Activated naive CD4-positive, alpha-beta T cell treated with anti-CD3 and anti-CD28 coated beads, Interleukin-2, amount 10 ng/mL, durations not matched to agents 7 days and 5 days (primary cell): ENCODE data around the gene FGF12.
A peak's percentile ranks its signal among the peaks of the same experiment; 100 is the strongest.

Source experiments
- CTCF ChIA-PET: fragments of 350-600 bp; sonication (Branson Sonifier 250); formaldehyde crosslinking; loops from one replicate; lab custom pipeline; 2021; ENCODE audit warnings: antibody characterized with exemption; lab: Charles Lee
- DNase-seq: peaks from one replicate; pipeline ENCODE4 v3.0.0-alpha.2; 2020
- H3K27ac Mint-ChIP-seq: one replicate; pipeline ENCODE4 v1.8.0; 2021; ENCODE audit warnings: mild to moderate bottlenecking, moderate library complexity, mixed read lengths
- H3K27me3 Mint-ChIP-seq: one replicate; pipeline ENCODE4 v1.8.0; 2021; ENCODE audit warnings: mild to moderate bottlenecking, mixed read lengths
- H3K36me3 Mint-ChIP-seq: one replicate; pipeline ENCODE4 v1.8.0; 2021; ENCODE audit warnings: mixed read lengths
- H3K4me1 Mint-ChIP-seq: one replicate; pipeline ENCODE4 v1.8.0; 2021; ENCODE audit warnings: mixed read lengths
- H3K4me3 Mint-ChIP-seq: one replicate; pipeline ENCODE4 v1.8.0; 2021; ENCODE audit warnings: mild to moderate bottlenecking, moderate library complexity, mixed read lengths
- H3K9me3 Mint-ChIP-seq: one replicate; pipeline ENCODE4 v1.8.0; 2021; ENCODE audit warnings: mixed read lengths

FGF12 gene

DNA sequence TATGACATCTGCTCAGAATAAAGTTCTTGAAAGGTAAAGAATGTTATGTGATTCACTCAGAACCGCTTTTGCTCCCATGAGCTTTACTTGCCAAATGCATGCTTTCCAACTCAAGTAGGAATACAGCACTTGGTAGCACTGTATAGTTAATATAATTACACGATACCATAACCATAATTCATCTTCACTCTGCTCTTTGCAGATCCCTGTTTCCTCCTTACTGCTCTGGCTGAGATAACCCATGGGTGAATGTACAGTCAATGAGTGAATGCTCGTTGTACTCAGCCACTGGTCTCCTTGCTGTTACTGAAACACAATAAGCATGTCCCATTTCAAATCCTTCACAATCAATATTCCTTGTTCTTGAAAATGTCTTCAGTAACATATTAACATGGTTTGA lies 550.0 kb downstream of the FGF12 start:
- H3K4me1 Mint-ChIP-seq = no peaks in the 10 kb centered on the region
- H3K9me3 Mint-ChIP-seq = no peaks in the 10 kb centered on the region
- H3K4me3 Mint-ChIP-seq = no peak overlapping the region
- no peak overlapping the region for H3K27ac Mint-ChIP-seq
- CTCF ChIA-PET = no interaction called here
- H3K27me3 Mint-ChIP-seq = no peaks in the 10 kb centered on the region
- no peak for DNase-seq
- no peaks in the 10 kb centered on the region for H3K36me3 Mint-ChIP-seq

DNA sequence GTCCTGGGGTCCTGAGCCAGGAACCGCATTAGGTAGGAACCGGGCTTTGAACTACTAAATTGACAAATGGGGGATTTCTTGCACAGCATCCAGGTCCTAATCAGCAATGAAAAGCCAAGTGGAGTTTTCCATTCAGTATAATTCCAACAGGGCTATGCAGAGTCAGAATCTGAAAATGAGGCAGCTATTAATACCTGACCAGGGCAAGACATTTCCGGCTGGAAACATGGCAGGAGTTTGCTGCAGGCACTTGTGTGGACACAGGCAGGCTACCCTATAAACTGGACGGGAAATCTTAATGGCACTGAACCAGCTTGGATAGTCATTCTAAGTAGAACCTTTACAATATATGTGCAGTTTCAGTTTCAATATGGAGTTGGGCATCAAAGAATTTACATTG lies 553.1 kb downstream of the FGF12 start:
- H3K9me3 Mint-ChIP-seq = no peaks in the 10 kb centered on the region
- no peaks in the 10 kb centered on the region for H3K4me1 Mint-ChIP-seq
- no peak overlapping the region for H3K4me3 Mint-ChIP-seq
- H3K27ac Mint-ChIP-seq = no peak overlapping the region
- CTCF ChIA-PET = no interaction called here
- no peaks in the 10 kb centered on the region for H3K36me3 Mint-ChIP-seq
- H3K27me3 Mint-ChIP-seq = no peaks in the 10 kb centered on the region
- DNase-seq = no peak

DNA sequence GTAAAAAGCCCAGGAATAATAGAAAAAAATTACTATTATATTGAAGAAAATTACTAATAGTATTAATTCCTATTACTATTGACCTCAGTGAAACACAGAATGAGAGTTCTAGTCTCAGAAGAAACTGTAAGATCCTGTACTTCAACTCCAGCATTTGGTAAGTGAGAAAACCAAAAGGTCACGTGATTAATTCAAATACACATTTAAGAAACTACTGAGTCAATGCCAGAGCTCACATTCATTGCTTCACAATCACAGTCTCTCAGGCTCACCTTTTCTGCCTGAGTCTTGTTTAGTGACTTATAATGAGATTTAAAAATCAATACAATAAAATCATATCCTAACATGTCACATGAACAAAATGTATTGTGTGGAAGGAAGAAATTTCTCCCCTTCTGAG lies 556.1 kb downstream of the FGF12 start:
- Mint-ChIP-seq H3K36me3 (no peaks in the 10 kb centered on the region), H3K27me3 (no peaks in the 10 kb centered on the region), H3K4me3 (no peak overlapping the region), H3K9me3 (no peaks in the 10 kb centered on the region), H3K4me1 (no peaks in the 10 kb centered on the region), H3K27ac (no peak overlapping the region)
- DNase-seq = no peak
- CTCF ChIA-PET = no interaction called here

DNA sequence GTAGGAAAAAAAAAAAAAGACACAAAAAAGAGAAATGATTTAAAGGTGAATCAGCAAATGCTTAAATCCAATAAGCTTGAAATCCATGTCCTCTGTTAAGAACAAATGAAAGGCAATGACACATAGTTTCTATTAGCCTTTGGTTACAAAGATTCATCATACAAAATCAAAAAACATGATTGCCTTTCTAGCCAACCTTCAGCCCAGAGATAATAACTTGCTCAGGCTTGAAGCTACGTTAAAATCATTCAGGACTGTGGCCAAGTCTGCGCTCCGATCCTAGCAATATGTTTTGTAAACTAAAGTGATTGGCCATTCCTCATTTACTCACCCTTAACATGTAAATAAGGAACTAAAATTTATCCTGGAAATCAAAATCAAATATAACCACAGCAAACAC lies 556.7 kb downstream of the FGF12 start:
- DNase-seq = no peak
- Mint-ChIP-seq H3K4me3 (no peak overlapping the region), H3K27ac (no peak overlapping the region), H3K27me3 (no peaks in the 10 kb centered on the region), H3K36me3 (no peaks in the 10 kb centered on the region), H3K9me3 (no peaks in the 10 kb centered on the region), H3K4me1 (no peaks in the 10 kb centered on the region)
- CTCF ChIA-PET = no interaction called here

DNA sequence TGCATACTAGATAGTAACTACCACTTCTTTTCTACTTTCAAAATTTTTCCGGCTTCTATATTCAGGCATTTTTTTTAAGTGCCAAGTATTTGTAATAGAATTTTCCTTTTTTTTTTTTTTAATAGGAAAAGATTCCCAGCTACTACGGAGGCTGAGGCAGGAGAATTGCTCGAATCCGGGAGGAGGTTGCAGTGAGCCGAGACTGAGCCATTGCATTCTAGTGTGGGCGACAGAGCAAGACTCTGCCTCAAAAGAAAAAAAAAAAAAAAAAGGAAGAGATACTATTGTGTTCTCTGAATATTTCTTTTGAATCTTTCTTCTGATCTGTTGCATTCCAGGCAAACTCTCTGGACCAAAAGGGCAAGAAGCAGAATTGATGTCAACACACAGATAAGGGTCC lies 557.3 kb downstream of the FGF12 start:
- H3K36me3 Mint-ChIP-seq = no peaks in the 10 kb centered on the region
- no peaks in the 10 kb centered on the region for H3K27me3 Mint-ChIP-seq
- no peak overlapping the region for H3K27ac Mint-ChIP-seq
- no peaks in the 10 kb centered on the region for H3K4me1 Mint-ChIP-seq
- CTCF ChIA-PET = no interaction called here
- no peak overlapping the region for H3K4me3 Mint-ChIP-seq
- H3K9me3 Mint-ChIP-seq = no peaks in the 10 kb centered on the region
- no peak for DNase-seq

DNA sequence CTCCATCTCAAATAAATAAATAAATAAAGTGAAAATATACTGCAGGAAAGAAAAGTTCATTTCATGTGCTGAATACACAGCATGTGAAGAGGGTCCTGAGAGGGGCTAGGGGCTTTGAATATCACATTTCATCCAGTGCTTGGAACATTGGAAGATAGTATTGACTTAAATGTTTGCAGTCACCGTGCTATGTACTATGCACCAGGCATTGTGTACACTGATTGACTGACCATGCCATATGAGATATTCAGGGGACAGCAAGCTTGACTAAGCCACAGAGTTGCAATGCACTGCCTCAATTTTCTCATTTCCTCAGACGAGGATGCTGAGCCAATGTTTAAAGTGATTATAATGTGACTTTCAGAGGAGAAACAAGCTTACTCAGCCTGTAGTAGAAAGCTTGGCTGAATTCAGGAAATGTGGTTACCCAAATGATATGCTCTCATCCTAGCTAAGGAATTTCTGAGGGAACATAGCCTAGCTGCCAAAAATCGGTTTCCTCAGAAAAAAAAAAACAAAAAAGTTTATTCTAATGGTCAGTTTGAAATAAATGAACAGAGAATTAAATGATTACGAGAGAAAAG lies 557.9 kb downstream of the FGF12 start:
- no peak overlapping the region for H3K4me3 Mint-ChIP-seq
- no peaks in the 10 kb centered on the region for H3K9me3 Mint-ChIP-seq
- CTCF ChIA-PET = no interaction called here
- no peak for DNase-seq
- no peaks in the 10 kb centered on the region for H3K4me1 Mint-ChIP-seq
- no peak overlapping the region for H3K27ac Mint-ChIP-seq
- H3K27me3 Mint-ChIP-seq = no peaks in the 10 kb centered on the region
- no peaks in the 10 kb centered on the region for H3K36me3 Mint-ChIP-seq

DNA sequence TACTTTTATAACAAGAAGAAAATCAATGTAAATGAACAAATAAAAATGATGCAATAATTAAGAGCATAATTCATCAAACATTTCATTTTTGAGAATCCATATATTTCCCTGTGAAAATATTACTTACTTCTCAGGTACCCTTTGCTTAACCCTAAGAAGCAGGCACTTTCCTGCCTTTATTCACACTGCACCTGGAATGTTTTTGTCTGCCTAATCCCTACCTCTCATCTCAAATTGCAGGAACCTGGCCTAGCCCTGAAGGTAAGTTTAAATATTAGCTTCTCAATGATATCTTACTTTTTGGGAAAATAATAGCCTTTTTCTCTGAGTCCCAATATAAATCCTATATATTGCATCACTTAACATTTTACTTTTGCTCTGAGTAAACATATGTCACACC lies 559.1 kb downstream of the FGF12 start:
- no peak overlapping the region for H3K4me3 Mint-ChIP-seq
- H3K27ac Mint-ChIP-seq = no peak overlapping the region
- no peaks in the 10 kb centered on the region for H3K4me1 Mint-ChIP-seq
- no peaks in the 10 kb centered on the region for H3K36me3 Mint-ChIP-seq
- no peak for DNase-seq
- CTCF ChIA-PET = no interaction called here
- H3K9me3 Mint-ChIP-seq = no peaks in the 10 kb centered on the region
- H3K27me3 Mint-ChIP-seq = no peaks in the 10 kb centered on the region

DNA sequence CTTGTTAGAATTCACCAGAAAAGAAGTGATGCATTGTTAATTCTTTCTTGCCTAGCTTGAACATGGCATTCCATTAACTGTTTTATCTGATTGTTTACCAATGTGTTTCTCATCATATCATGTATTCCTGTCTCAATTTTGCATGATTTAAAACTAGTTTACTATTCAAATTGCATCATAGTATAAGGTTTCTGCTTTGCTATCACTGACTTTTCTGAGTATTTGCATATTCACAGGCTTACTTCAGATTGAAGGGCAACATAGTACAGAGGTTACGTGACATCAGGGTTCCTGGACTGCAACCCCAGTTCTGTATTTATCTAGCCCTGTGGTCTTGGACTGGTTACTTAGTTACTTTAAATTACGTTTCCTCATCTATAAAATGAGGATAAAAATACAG lies 561.8 kb downstream of the FGF12 start:
- DNase-seq = no peak
- Mint-ChIP-seq H3K4me1 (no peaks in the 10 kb centered on the region), H3K9me3 (no peaks in the 10 kb centered on the region), H3K36me3 (no peaks in the 10 kb centered on the region), H3K27me3 (no peaks in the 10 kb centered on the region), H3K4me3 (no peak overlapping the region), H3K27ac (no peak overlapping the region)
- CTCF ChIA-PET = no interaction called here

DNA sequence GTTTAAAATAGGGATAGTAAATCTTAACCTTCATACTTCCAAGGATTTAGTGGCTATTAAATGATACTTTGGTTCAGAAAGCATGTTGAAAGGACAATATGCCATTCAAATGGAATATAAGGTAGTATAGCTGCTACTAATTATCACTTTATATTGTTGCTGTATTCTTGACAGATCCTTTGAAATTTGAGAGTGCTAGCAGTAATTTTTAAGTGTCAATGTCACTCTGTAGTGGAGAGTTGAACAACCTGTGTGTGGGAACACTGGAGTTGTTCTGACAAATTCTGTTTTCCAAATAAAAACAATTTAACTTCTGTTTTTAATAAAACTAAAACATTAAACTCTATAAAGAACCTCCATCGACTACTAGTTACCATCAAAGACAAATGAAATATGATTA lies 565.7 kb downstream of the FGF12 start:
- H3K4me1 Mint-ChIP-seq = no peaks in the 10 kb centered on the region
- CTCF ChIA-PET = no interaction called here
- DNase-seq = no peak
- no peaks in the 10 kb centered on the region for H3K36me3 Mint-ChIP-seq
- peaks cover 4% of the 10 kb centered on the region for H3K27me3 Mint-ChIP-seq
- no peak overlapping the region for H3K27ac Mint-ChIP-seq
- H3K4me3 Mint-ChIP-seq = no peak overlapping the region
- no peaks in the 10 kb centered on the region for H3K9me3 Mint-ChIP-seq

DNA sequence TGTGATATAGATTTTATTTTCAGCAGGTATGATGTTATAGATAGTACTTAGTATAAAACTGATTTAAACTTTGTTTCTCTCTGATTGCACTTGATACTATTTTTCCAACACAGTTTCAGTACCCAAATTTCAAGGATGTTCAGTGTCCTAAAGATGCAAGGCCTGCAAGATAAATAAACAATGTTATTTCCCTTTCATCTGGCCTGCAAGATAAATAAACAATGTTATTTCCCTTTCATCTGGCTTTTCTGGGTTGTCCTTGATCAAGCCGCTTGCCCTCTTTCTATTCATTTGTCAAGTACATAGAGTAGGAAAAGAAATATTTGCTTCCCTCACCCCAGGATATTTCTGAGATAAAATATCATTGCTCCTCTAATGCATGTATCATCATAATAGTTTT lies 571.0 kb downstream of the FGF12 start:
- no peak overlapping the region for H3K4me3 Mint-ChIP-seq
- no peaks in the 10 kb centered on the region for H3K9me3 Mint-ChIP-seq
- H3K4me1 Mint-ChIP-seq = no peaks in the 10 kb centered on the region
- DNase-seq = no peak
- H3K27me3 Mint-ChIP-seq = peaks cover 4% of the 10 kb centered on the region
- CTCF ChIA-PET = no interaction called here
- no peak overlapping the region for H3K27ac Mint-ChIP-seq
- no peaks in the 10 kb centered on the region for H3K36me3 Mint-ChIP-seq

DNA sequence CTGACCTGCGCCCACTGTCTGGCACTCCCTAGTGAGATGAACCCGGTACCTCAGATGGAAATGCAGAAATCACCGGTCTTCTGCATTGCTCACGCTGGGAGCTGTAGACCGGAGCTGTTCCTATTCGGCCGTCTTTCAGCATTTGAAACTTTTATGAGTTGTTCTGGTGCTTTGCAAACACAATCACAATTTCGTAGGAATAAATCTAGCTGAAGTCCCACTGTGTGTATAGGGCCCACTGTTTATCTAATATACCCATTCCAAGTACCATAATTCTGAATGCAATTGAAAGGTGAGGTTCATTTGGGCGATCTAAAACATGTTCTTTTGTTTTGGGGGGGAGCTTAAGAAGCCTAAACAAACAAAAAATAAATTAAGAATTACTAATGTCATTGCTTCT lies 572.1 kb downstream of the FGF12 start:
- Mint-ChIP-seq H3K27ac (no peak overlapping the region), H3K27me3 (peaks cover 4% of the 10 kb centered on the region)
- CTCF ChIA-PET = no interaction called here

DNA sequence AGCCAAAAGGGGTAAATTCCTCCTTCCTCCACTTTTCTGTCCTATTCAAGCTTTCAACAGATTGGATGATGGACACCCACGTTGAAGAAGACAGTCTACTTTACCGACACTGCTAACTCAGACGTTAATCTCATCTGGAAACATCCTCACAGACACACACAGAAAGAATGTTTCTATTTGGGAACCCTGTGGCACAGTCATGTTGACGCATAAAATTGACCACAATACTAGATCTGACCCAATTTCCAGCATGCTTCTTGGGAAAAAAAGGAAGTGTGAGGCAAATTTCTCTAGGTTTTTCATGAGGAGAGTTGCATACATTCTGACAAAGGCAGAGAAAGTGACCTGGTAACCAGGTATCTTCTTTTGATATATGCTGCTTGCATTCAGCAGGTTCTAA lies 594.1 kb downstream of the FGF12 start:
- H3K4me1 Mint-ChIP-seq = no peaks in the 10 kb centered on the region
- CTCF ChIA-PET = no interaction called here
- DNase-seq = no peak
- no peak overlapping the region for H3K4me3 Mint-ChIP-seq
- H3K27me3 Mint-ChIP-seq = no peaks in the 10 kb centered on the region
- H3K27ac Mint-ChIP-seq = no peak overlapping the region
- H3K9me3 Mint-ChIP-seq = no peaks in the 10 kb centered on the region
- H3K36me3 Mint-ChIP-seq = no peaks in the 10 kb centered on the region

More for the DNA sequence above, 572.1 kb downstream of the FGF12 start:
- no peak for DNase-seq
- Mint-ChIP-seq H3K4me1 (no peaks in the 10 kb centered on the region), H3K36me3 (no peaks in the 10 kb centered on the region), H3K9me3 (no peaks in the 10 kb centered on the region), H3K4me3 (no peak overlapping the region)

DNA sequence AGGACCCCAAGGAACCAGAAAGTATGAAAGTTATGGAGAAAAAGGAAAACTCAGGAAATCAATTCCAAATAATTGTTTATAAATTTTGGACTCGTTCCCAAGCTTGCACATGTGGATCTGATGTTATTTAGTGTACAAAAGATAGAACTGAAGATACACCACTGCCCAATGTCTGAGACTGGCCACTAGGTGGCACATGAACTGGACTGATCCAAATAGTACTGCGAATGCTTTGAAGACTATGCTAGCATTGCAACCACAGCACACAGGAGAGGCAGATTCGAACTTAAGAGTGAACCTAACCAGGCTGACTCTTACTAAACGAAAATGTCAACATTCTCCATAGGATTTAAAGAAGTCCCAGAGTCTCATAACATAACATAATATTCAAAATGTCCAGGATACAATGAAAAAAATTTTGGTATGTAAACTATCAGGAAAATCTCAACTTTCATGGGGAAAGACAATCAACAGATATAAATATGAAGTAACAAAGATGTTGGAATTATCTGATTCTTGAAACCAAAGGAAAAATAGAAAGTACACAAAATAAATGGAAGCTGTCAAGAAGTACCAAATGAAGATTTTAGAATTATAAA lies 596.7 kb downstream of the FGF12 start:
- no peak overlapping the region for H3K4me3 Mint-ChIP-seq
- no peaks in the 10 kb centered on the region for H3K4me1 Mint-ChIP-seq
- CTCF ChIA-PET = interaction anchor here (1.1 kb wide), 1 partner anchor 314 kb away, joined by 5 read pairs; no protein-coding TSS in a partner anchor
- H3K27ac Mint-ChIP-seq = no peak overlapping the region
- no peaks in the 10 kb centered on the region for H3K27me3 Mint-ChIP-seq
- DNase-seq = peak; percentile 26
- no peaks in the 10 kb centered on the region for H3K36me3 Mint-ChIP-seq
- no peaks in the 10 kb centered on the region for H3K9me3 Mint-ChIP-seq

DNA sequence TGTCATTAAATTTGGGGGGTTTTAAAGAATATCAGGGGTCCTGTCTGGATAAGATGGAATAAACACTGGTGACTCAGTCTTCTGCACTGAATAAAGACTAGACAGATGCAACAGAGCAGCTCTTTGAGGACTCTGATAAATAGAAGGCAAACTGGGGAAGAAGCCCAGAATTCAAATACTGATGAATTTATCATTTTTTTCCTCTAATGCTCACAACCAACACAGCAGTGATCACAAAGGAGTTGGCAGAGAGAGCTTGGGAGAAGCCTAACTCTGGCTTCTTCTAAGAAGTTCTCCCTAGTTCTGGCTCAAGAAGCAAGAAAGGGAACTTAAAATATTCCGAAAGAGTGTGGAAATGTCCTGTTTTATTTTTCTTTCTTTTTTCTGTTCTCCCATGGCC lies 597.8 kb downstream of the FGF12 start:
- Mint-ChIP-seq H3K36me3 (no peaks in the 10 kb centered on the region), H3K27ac (no peak overlapping the region), H3K9me3 (no peaks in the 10 kb centered on the region), H3K27me3 (no peaks in the 10 kb centered on the region), H3K4me1 (no peaks in the 10 kb centered on the region), H3K4me3 (no peak overlapping the region)
- CTCF ChIA-PET = no interaction called here
- no peak for DNase-seq

DNA sequence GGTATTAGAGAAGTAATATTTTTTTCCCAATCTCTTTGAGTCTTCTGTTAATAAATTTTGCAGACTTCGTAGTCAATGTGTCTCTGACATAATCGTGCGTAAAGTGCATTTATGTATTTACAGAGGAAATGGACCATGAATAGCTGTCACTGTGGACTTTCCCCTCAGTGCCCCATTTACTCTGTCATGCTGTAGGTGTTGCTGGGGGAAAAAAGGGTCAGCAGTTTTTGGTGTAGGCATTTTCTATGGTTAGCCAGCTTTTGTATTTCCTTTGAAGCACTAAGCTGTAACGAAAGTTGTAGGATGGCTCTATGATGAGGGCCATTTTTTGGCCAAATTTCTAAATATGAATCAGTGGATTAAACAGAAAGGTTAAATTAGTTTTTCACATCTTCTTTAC lies 598.4 kb downstream of the FGF12 start:
- DNase-seq = no peak
- Mint-ChIP-seq H3K4me3 (no peak overlapping the region), H3K36me3 (no peaks in the 10 kb centered on the region), H3K9me3 (no peaks in the 10 kb centered on the region), H3K27me3 (no peaks in the 10 kb centered on the region), H3K27ac (no peak overlapping the region), H3K4me1 (no peaks in the 10 kb centered on the region)
- CTCF ChIA-PET = no interaction called here

DNA sequence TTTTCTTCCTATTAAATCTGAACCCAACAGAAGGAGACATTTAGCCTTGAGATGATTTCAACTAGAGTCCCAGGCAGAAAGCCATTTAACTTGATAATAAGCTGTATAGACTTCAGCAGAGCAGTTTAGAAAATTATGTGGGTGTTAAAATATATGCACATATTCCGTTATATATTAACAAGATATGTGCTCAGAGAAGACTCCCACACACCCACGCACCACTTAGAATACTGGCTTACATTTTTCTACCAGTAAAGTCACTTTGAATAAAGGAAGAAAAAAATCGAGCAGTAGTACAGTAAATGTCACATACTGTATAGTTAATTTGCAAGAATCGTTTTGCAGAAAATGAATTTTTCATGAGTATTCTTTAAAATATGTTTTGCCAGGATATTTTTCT lies 599.3 kb downstream of the FGF12 start:
- H3K27me3 Mint-ChIP-seq = no peaks in the 10 kb centered on the region
- no peak overlapping the region for H3K27ac Mint-ChIP-seq
- no peaks in the 10 kb centered on the region for H3K36me3 Mint-ChIP-seq
- DNase-seq = no peak
- CTCF ChIA-PET = no interaction called here
- H3K4me1 Mint-ChIP-seq = no peaks in the 10 kb centered on the region
- H3K9me3 Mint-ChIP-seq = no peaks in the 10 kb centered on the region
- H3K4me3 Mint-ChIP-seq = no peak overlapping the region
